GM12865 (cell line): ENCODE results near the gene HHLA2.
"Not testable (repeated sequence)": the region's sequence is repeated elsewhere in the genome, so short reads cannot be mapped to it uniquely, and the experiment has no call there.

ENCODE experiments used
- DNase-seq: peaks from one replicate; pipeline ENCODE4 v3.0.0; 2010; ENCODE audit warnings: low read depth
- H3K4me3 ChIP-seq: 2 replicates; pipeline ENCODE4 v1.5.1; 2011; ENCODE audit warnings: mild to moderate bottlenecking, low read depth, low read length, control low read depth
- CTCF ChIP-seq: IDR thresholded peaks from 2 replicates; pipeline ENCODE4 v1.5.1; 2011; ENCODE audit warnings: low read length, control low read depth, low read depth, inconsistent platforms; ENCODE audit not compliant: insufficient read depth; ENCODE audit errors: missing control alignments

HHLA2 gene

GRCh38 chr3:108271626-108272025, 24.7 kb upstream of the HHLA2 start:
- no peak for DNase-seq
- no peak for TF ChIP-seq CTCF
- no peak overlapping the region for H3K4me3 ChIP-seq

- not testable (repeated sequence) for DNase-seq, H3K4me3 ChIP-seq
Observed at GRCh38 chr3:108279066-108279465, 17.3 kb upstream of the HHLA2 start.

- TF ChIP-seq CTCF: no peak
- DNase-seq: no peak
- H3K4me3 ChIP-seq: no peak overlapping the region
Observed at GRCh38 chr3:108280476-108280875, 15.9 kb upstream of the HHLA2 start.

GRCh38 chr3:108281670-108282069, 14.7 kb upstream of the HHLA2 start:
- DNase-seq: no peak
- H3K4me3 ChIP-seq: no peak overlapping the region
- no peak for TF ChIP-seq CTCF

- no peak for TF ChIP-seq CTCF
- no peak overlapping the region for H3K4me3 ChIP-seq
Observed at GRCh38 chr3:108283006-108283405, 13.3 kb upstream of the HHLA2 start.

GRCh38 chr3:108283989-108284388, 12.4 kb upstream of the HHLA2 start:
- TF ChIP-seq CTCF: no peak
- no peak for DNase-seq
- no peak overlapping the region for H3K4me3 ChIP-seq

More at GRCh38 chr3:108283006-108283405, 13.3 kb upstream of the HHLA2 start:
- no peak for DNase-seq

- TF ChIP-seq CTCF: no peak
- no peak for DNase-seq
- no peak overlapping the region for H3K4me3 ChIP-seq
Observed at GRCh38 chr3:108285176-108285575, 11.2 kb upstream of the HHLA2 start.
